Superior temporal gyrus (tissue), 1 donor: Measurements from ENCODE around the gene TFB2M.
"Not testable (repeated sequence)": the region's sequence is repeated elsewhere in the genome, so short reads cannot be mapped to it uniquely, and the experiment has no call there.

Experiments
- DNase-seq: peaks from one replicate; pipeline ENCODE4 v3.0.0-alpha.2; 2016; ENCODE audit errors: extremely low spot score

Gene TFB2M, protein sequence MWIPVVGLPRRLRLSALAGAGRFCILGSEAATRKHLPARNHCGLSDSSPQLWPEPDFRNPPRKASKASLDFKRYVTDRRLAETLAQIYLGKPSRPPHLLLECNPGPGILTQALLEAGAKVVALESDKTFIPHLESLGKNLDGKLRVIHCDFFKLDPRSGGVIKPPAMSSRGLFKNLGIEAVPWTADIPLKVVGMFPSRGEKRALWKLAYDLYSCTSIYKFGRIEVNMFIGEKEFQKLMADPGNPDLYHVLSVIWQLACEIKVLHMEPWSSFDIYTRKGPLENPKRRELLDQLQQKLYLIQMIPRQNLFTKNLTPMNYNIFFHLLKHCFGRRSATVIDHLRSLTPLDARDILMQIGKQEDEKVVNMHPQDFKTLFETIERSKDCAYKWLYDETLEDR

DNA sequence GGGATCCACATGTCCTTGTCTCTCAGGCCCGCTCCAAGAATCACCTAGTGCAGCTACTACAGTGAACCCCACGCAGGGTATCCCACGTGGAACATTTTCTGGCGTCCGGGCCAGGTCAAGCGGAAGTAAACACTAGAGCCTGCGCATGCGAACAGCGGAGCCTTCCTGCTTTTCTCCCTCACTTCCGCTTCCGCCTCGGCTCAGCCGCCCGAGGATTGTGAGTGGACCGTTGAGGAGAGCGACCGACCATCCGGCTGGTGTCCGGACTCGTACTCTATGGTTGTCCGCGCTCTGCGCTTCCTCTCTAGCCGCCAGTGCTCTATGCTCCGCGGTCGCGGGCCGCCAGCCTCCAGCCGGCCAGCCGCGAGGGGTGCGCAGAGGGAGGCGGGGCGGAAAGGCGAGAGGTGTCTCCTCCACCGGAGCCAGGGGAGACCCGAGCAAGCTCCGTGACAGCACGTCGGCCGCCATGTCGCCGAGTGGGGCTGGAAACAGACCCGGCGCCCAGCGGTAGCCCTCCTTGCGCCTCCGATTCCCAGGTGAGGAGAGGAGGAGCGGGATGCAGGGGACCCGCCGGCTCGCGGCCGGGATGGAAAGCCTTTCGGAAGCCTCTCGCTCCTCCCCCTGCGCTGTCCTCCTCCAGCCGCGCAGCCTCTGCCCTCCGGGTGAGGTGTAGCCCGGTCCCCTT is at the start of gene TFB2M, which contains the start of gene CNST:
TSS of gene TFB2M (minus strand) at position 134 of the 685 bp plus-strand sequence. CDS start at position 11, 123 bp downstream.
TSS of gene CNST (plus strand) at position 329 of the 685 bp plus-strand sequence. CDS start 25,107 bp downstream, outside the sequence.
- DNase-seq, result peak; percentile 99

DNA sequence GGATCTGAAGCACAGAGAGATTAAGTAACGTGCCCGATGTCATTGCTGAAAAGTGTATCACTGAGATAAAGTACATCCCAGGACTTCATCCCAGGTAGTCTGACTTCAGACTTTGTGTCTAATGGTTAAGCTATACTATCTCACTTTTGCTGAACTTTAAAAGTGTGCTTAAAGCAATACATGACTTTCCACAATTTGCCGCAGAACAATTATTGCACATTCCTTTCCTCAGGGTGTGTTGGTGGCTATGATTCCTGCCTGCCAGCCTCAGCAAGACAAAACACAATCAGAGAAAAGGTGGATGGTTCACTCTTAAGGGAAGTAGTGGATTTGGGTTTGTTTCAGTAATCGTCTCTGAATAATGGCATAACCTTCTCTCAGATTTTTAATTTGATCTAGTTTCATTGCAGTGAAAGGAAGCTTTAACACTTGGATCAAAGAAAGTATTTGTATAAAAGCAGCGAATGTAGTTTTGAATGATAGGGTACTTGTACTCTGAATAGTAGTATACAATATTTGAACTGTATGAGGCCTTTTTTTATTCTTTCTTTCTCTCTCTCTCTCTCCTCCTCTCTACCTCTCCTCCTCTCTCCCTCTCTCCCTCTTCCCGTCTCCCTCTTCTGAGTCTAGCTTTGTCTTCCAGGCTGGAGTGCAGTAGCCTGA is 47.2 kb upstream of the TFB2M start:
- DNase-seq, result no peak

DNA sequence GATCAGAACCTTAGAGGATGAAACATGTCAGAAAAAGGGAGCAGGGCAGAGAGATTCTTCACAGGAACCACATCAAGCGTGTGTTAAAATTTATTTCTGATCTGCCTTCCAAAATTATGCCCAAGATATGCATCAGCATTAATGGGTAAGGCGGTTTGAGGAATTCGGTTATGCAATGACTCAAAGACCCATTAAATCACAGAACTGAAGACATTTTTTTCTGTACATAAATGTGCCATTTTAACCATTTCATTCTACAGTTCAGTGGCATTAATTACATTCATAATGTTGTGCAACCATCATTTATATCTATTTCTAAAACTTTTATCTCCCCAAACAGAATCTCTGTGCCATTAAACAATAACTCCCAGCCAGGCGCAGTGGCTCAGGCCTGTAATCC is 43.6 kb upstream of the TFB2M start:
- DNase-seq, result no peak

DNA sequence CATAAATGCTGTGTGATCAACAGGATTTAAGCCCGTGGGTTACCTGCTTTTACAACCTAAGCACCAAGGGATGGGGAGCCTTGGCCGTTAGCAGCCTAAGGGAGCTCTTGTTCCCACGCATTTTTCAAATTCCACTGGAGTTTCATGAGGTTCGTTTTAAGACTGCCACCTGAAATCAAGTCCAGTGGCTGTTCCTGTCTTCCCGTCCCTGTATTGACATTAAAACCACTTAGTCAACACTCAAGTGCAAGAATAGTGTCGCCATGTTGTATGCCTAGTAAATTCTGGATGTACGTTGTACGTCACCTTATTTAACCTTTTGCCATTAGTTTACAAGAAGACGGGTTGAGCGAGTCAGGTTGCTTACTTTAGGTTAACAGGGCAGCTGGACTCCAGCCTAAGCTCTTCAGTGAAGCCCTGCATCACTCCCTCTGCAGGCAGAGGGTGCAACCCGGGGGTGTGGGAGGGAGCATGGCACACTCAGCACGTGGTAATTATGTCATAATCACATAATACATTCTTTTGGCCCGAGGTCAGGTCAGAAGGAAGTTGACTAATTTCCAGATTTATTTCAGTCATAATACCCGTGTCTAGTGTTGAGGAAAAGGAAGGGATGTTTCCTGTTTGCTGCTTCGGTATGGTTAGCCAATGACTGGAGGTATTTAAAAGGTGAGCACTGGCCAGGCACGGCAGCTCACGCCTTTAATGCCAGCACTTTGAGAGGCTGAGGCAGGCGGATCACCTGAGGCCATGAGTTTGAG is 42.7 kb upstream of the TFB2M start:
- DNase-seq, result no peak

DNA sequence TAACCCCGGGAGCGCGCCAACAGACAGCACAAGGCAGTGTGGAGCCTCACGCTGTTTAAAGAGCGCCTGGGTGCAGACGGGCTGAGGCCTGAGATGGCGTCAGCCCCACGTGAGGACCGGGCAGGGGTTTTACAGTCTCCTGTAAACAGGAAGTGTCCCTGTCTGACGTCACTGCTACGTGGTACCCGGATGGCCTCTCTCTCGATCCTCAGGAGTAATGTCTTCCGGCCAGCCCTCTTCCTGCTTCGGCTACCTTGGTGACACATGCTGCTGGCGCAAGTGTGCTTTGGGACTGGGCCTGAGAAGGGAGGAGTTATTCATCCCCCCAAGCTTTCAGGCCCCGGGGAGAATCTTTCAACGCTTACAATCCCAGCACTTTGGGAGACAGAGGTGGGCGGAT is 41.4 kb upstream of the TFB2M start:
- DNase-seq, result no peak

DNA sequence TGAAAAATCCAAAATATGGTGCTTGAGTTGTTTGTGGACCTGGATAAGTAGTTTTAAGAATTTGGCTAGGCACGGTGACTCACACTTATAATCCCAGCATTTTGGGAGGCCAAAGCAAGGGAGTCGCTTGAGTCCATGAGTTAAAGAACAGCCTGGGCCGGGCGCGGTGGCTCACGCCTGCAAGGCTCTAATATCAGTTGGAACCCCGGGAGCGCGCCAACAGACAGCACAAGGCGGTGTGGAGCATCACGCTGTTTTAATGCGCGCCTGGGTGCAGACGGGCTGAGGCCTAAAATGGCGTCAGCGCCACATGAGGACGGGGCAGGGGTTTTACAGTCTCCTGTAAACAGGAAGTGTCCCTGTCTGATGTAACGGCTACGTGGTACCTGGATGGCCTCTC is 39.2 kb upstream of the TFB2M start:
- DNase-seq, result not testable (repeated sequence)

DNA sequence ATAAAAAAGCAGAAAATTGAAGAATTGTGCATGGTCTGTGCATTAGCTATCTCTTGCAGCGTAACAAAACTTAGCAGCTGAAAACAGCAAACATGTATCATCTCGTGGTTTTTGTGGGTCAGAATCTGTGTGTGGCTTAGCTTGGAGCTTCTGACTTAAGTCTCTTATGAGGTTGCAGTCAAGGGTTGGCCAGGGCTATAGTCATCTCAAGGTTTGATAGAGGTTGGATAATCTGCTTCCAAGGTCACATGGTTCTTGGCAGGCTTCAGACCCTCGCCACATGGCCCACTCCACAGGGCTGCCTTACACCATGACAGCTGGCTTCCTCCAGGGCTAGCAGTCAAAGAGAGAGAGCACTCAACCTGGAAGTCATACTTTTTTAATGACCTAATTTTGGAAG is 36.1 kb upstream of the TFB2M start:
- no peak for DNase-seq

DNA sequence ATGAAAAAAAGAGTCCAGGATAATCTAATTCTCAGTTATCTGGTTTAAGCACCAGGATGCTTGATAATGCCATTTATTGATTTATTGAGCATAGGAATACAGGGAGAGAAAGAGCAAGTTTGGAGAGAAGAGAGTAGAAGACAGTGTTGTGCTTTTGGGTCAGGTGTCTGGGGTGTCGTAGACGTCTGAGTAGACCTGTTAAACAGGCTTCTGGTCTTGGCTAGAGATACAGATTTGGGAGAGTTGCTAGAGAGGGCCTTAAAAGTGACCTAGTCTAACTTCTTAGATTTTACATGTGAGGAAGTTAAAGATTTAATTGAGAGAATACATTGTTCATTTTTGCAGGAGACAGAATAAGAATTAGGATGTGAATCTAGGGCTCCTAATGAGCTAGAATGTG is 34.5 kb upstream of the TFB2M start:
- no peak for DNase-seq

DNA sequence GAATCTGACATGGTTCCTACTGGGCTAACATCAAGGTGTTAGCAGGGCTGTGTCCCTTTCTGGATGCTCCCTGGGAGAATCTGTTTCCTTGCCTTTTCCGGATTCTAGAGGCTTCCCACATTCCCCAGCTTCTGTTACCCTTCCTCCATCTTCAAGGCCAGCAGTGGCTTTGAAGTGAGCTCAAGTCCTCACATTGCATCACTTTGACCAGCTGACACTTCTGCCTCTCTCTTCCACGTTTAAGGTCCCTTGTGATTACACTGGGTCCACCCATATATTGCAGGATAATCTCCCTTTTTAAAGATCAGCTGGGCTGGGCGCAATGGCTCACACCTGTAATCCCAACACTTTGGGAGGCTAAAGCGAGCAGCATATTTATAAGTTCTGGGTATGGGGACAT is 33.3 kb upstream of the TFB2M start:
- no peak for DNase-seq

DNA sequence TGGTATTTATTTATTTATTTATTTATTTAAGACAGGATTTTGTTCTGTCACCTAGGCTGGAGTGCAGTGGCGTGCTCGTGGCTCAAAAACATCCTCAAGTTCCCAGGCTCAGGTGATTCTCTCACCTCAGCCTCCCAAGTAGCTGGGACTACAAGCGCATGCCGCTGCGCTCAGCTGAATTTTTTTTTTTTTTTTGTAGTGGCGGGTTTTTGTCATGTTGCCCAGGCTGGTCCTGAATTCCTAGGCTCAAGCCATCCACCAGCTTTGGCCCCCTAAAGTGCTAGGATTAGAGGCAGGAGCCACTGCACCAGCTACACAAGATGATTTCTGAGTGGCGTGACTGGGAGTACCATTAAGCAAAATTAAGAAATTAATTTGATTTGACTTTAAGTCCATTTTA is 31.9 kb upstream of the TFB2M start:
- no peak for DNase-seq

DNA sequence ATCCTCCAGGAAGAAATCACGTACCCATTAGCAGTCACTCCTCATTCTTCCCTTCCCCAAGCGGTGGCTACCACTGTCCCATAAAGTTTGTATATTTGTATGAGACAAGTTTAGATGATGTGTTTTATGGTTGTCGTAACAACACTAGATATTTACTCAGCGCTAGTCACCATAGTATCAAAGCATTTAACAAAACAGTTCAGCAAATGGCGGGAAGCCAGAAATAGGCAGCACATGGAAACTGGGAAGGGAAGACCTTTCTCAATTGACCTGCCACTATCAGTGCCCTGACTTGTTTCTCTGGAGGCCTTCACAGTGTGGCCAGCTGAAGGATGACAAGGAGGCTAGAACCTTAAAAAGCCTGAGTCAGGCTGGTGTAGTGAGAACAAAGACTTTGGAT is 31.3 kb upstream of the TFB2M start:
- no peak for DNase-seq

DNA sequence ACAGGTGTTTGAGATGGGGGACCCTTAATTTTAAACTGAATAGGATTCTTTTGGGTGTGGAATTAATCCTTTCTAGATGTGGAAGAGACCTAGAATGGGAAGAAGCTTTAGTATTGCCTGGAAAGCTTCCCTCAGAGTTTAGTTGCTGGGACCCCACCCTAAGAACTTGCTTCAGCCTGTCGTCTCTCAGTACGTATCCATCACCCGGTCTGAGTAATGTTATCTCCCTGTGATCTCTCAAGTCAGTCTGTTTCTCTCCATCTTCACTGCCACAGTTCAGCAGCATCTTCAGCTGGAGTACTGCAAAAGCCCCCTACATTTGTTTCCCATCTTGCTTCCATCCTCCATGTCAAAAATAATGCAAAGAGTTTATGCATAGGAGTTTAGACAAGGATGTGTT is 29.1 kb upstream of the TFB2M start:
- DNase-seq, result no peak

DNA sequence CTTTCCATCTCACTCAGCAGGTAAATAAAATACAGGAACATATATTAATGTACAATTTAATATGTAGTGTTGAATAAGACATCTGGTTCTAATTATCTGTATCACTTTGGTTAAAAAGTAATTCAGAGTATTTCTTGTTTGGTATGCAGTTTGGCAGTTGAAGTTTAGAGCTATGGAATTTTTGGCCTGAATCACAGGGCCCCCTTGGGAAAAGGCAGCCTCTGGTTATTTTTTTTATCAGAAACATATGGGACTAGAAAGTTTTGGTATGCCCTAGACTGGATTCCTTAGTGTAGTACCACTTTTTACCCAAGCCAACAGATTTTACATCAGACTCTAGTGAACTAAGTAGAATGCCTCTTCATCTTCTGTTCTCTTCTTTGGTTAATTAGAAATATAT is 26.6 kb upstream of the TFB2M start:
- DNase-seq, result no peak

DNA sequence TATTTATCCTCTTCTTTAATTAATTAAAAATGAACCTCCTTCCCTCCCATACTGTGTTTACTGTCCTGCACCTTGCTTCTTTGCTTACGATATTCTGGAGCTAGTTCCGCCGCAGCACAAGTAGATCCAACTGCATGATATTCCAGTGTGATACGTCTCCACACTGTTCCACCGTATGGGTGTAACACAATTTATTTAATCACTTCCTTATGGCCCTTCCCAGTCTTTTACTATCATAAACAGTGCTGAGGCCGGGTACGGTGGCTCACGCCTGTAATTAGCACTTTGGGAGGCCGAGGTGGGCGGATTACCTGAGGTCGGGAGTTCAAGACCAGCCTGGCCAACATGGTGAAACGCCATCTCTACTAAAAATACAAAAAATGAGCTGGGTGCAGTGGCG is 25.9 kb upstream of the TFB2M start:
- DNase-seq, result no peak

DNA sequence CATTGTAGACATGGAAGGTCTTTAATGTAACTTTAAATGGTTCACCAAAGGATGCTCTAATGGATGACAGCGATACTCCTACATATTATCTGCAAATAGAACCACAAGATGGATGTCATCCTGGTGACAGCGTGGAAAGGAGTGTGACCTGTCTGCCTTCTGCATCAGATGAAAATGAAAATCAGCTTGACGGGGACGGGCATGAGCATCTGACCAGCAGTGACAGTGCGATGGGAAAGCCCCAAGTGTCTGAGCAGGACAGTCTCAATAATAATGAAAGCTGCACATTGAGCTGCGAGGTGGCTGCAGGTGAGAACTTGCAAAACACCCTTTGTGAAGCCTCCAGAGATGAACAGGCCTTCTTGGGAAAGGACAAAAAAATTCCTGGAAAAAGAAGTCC is 25.4 kb upstream of the TFB2M start:
- no peak for DNase-seq

DNA sequence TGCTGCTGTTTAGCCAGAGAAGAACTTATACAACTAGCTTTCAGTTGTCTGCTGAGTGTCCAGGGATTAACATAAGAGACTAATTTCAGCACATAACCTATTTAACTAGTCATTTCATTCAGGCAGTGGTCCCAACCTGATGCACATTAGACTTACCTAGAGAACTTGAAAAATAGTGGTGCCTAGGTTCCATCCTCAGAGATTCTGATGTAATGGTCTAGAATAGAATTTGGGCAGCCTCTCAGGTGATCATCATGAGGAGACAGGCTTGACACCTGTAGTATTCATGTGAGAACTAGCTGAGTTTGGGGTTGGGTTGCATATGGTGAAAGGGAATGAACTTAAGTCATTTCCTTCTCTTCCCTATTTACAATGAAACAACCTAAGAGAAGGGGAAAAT is 25.0 kb upstream of the TFB2M start:
- DNase-seq, result no peak

DNA sequence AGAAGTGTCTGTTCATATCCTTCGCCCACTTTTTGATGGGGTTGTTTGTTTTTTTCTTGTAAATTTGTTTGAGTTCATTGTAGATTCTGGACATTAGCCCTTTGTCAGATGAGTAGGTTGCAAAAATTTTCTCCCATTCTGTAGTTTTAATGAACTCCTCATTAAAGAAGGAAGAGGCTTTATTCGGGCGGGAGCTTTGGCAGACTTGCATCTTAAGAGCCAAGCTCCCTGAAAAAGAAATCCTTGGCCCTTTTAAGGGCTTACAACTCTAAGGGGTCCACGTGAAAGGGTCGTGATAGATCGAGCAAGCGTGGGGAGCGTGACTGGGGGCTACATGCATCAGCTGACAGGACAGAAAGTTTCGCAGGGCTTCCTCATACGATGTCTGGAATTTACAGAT is 23.9 kb upstream of the TFB2M start:
- not testable (repeated sequence) for DNase-seq

DNA sequence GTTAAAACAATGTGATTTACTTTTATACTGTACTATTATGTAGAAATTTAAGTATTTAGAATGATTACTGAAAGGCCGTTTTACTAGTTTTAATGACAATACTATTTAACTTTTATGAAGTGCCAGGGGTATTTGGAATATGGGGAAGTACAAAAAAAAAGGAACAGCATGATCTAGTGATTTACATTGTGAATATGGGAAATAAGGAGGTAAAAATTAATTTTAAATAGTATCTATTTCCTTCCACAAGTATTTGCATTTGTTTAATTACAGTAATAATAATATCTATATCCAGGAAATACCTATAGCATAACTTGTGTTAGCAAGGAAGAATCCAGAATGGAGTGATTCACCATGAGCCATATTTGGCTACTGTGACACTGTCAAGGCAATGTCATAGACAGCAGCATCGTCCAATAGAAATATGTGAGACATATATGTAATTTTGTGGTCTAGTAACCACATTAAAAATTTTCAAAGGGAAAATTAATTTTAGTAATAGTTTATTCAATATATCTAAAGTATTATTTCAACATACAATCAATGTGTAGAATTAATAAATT is 22.2 kb upstream of the TFB2M start:
- DNase-seq, result no peak

DNA sequence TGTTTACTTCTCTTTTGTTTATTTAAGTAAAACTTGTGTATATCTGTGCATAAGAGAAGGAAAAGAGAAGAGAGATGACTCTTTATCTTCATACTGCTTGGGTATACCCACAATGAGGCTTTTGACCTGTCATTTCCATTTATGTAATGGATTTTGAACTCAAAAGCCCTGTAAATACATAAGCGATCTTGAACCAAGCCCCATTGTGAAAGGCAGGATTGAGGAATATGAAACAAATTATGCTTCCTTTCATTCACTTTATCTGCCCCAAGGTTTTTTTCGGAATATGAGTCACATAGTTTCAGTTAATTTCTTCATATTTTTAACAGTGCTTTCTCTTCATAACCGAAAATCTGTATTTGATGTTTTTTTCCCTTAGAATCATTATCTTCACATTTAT is 21.5 kb upstream of the TFB2M start:
- no peak for DNase-seq

DNA sequence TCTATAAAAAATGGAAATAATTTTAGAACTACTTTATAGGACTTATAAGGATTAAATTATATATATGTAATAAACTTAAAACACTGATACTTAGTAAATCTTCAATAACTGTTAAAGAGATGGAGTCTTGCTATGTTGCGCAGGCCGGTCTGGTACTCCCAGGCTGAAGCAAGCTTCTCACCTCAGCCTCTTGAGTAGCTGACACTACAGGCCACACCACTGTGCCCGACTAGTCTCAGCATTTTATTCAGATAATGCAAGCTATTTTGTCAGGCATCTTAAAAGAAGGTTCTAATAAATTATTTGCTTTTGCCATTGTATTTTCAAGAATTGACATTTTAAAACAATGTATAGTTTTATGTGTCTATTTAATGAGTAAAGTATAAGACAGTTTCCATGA is 21.0 kb upstream of the TFB2M start:
- DNase-seq, result no peak

DNA sequence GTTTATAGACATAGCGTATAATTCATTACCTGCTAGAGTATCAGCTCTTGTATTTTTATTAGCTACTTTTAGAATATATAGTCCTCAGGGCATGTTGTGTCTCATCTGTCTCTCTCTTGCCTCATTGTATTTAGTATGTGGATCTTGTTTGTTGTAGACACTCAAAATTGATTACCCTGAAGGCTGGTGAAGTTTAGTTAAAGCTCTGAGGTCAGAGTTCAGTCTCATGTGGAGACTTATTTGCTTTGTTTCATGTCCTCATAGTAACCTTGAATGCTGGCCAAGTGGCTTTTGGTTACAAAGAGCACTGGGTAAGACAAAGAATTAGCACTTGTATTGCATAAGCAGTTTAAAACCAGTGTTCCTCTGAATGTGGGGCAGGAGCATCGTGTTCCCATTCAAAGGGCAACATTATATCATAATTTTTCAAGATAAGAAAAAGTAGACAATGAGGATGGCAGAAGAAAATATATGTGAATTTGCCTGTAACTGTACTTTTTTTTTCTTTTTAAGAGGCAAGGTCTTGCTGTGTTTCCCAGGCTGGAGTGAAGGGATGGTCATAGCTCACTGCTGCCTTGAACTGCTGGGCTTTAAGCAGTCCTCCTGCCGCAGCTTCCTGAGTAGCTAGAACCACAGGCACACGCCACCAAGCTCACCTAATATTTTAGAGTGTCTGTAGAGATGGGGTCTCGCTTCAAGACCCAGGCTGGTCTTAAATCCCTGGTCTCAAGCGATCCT is 17.6 kb upstream of the TFB2M start:
- peak; percentile 34 for DNase-seq
